ENCODE results near the gene NANS. TPM values are rescaled to one million over a fixed set of nuclear protein-coding genes. Genes with fewer than 3 reads are reported as not detected.

The NANS gene
- total RNA-seq, 5 donors from 2014 or later (not counting 1 experiment from before 2014, with no cell fraction given) = 21.7 to 57.5 (median 27.6) TPM

- peaks cover 3 to 70% of the 10 kb centered on the region in 2 donors for H3K36me3 ChIP-seq (ENCODE audit: control insufficient read depth in 2 of 2, extremely low read depth in 1 of 2, insufficient read depth in 1 of 2, low read length in 1 of 2)
Measured at GRCh38 chr9:98083566-98084183, 27.1 kb downstream of the NANS start.

GRCh38 chr9:98084396-98084795 lies 27.9 kb downstream of the NANS start:
- Mint-ChIP-seq H3K27me3 (no peaks in the 10 kb centered on the region), H3K4me1 (peaks cover 46 to 59% (median 53%) of the 10 kb centered on the region in 3 donors), H3K27ac (peak overlapping the region; percentile 57 to 71), H3K36me3 (peaks cover 60% of the 10 kb centered on the region), H3K4me3 (no peak overlapping the region), H3K9me3 (no peaks in the 10 kb centered on the region)
- DNase-seq = no peak
- no peak for ATAC-seq (replicated peaks in 1 of 4)
- H3K4me3 ChIP-seq (ENCODE audit: control insufficient read depth in 1 of 2, extremely low read depth in 1 of 2, low read length in 1 of 2) = no peak overlapping the region
- no peaks in the 10 kb centered on the region for H3K27me3 ChIP-seq (replicated peaks in 1 of 2; ENCODE audit: control insufficient read depth in 2 of 2, extremely low read depth in 1 of 2, insufficient read depth in 2 of 2, low read length in 1 of 2)
- ChIA-PET CTCF (interaction anchor here in 1 of 2 donors (0.7 kb wide), 1 partner anchor 39 kb away, joined by 6 read pairs; no protein-coding TSS in a partner anchor), POLR2A (interaction anchor here (0.5 to 1.3 kb wide), 3 partner anchors 16 to 37 kb away, joined by 3 to 5 read pairs (median 3); no protein-coding TSS in a partner anchor)
- 100% methylated on average over 2 of the region's 3 CpGs for WGBS (ENCODE audit: insufficient coverage)
- H3K27ac ChIP-seq (ENCODE audit: low read length) = no peak overlapping the region
- H3K4me1 ChIP-seq (ENCODE audit: control insufficient read depth in 1 of 2, extremely low read depth in 1 of 2, insufficient read depth in 2 of 2, low read length in 2 of 2) = peaks cover 0 to 13% of the 10 kb centered on the region in 2 experiments
- peaks cover 3 to 72% of the 10 kb centered on the region in 2 donors for H3K36me3 ChIP-seq (ENCODE audit: control insufficient read depth in 2 of 2, extremely low read depth in 1 of 2, insufficient read depth in 1 of 2, low read length in 1 of 2)
- H3K9me3 ChIP-seq = no peaks in the 10 kb centered on the region

More at GRCh38 chr9:98083566-98084183, 27.1 kb downstream of the NANS start:
- no peak overlapping the region for H3K27ac ChIP-seq (ENCODE audit: low read length)
- H3K9me3 ChIP-seq = no peaks in the 10 kb centered on the region
- Mint-ChIP-seq H3K27ac (peak overlapping the region; percentile 88 to 91), H3K36me3 (peaks cover 63% of the 10 kb centered on the region), H3K27me3 (no peaks in the 10 kb centered on the region), H3K4me3 (no peak overlapping the region), H3K9me3 (no peaks in the 10 kb centered on the region), H3K4me1 (peaks cover 42 to 57% (median 53%) of the 10 kb centered on the region in 3 donors)
- ATAC-seq (replicated peaks in 1 of 4) (no peak), DNase-seq (no peak)
- no peaks in the 10 kb centered on the region for H3K27me3 ChIP-seq (replicated peaks in 1 of 2; ENCODE audit: control insufficient read depth in 2 of 2, extremely low read depth in 1 of 2, insufficient read depth in 2 of 2, low read length in 1 of 2)
- H3K4me3 ChIP-seq (ENCODE audit: control insufficient read depth in 1 of 2, extremely low read depth in 1 of 2, low read length in 1 of 2) = no peak overlapping the region
- 91% methylated on average over 3 of the region's 7 CpGs for WGBS (ENCODE audit: insufficient coverage)
- ChIA-PET CTCF (no interaction called here), POLR2A (interaction anchor here in 1 of 2 donors (1.3 kb wide), 1 partner anchor 18 kb away, joined by 5 read pairs; no protein-coding TSS in a partner anchor)
- peaks cover 0 to 13% of the 10 kb centered on the region in 2 experiments for H3K4me1 ChIP-seq (ENCODE audit: control insufficient read depth in 1 of 2, extremely low read depth in 1 of 2, insufficient read depth in 2 of 2, low read length in 2 of 2)

DNA sequence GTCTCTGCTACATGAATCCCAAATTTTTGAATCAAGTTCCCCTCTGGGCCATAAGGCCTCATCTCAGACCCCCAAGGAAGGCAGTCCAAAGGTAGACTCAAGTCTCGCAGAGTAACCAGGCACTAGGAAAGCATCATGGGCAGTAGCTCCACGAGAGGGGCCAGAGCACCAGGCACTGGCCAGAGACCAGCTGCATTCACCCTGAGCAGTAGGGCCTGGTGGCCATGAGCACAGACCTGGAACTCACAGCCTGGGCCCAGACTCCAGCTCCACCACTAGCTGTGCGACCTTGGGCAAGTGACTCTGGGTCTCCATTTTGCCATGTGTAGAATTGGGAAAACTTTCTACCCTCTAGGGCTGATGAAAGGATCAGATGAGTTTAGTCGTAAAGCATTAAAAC lies 28.5 kb downstream of the NANS start:
- Mint-ChIP-seq H3K27me3 (no peaks in the 10 kb centered on the region), H3K27ac (peak overlapping the region; percentile 81 to 82), H3K36me3 (peaks cover 63% of the 10 kb centered on the region), H3K4me3 (no peak overlapping the region), H3K9me3 (no peaks in the 10 kb centered on the region), H3K4me1 (peaks cover 52 to 63% (median 56%) of the 10 kb centered on the region in 3 donors)
- ChIA-PET POLR2A (interaction anchor here in 1 of 2 donors (1.3 kb wide), 1 partner anchor 16 kb away, joined by 5 read pairs; no protein-coding TSS in a partner anchor), CTCF (interaction anchor here in 1 of 2 donors (0.7 kb wide), 1 partner anchor 39 kb away, joined by 6 read pairs; no protein-coding TSS in a partner anchor)
- Histone ChIP-seq H3K36me3 (ENCODE audit: control insufficient read depth in 2 of 2, extremely low read depth in 1 of 2, insufficient read depth in 1 of 2, low read length in 1 of 2) (peaks cover 3 to 75% of the 10 kb centered on the region in 2 donors), H3K27me3 (replicated peaks in 1 of 2; ENCODE audit: control insufficient read depth in 2 of 2, extremely low read depth in 1 of 2, insufficient read depth in 2 of 2, low read length in 1 of 2) (no peaks in the 10 kb centered on the region), H3K9me3 (no peaks in the 10 kb centered on the region), H3K27ac (ENCODE audit: low read length) (no peak overlapping the region), H3K4me1 (ENCODE audit: control insufficient read depth in 1 of 2, extremely low read depth in 1 of 2, insufficient read depth in 2 of 2, low read length in 2 of 2) (peaks cover 0 to 15% of the 10 kb centered on the region in 2 experiments), H3K4me3 (ENCODE audit: control insufficient read depth in 1 of 2, extremely low read depth in 1 of 2, low read length in 1 of 2) (no peak overlapping the region)
- 95% methylated on average over 2 of the region's 4 CpGs for WGBS (ENCODE audit: insufficient coverage)
- DNase-seq (no peak), ATAC-seq (replicated peaks in 1 of 4) (no peak)

GRCh38 chr9:98085944-98086343 lies 29.4 kb downstream of the NANS start:
- no peaks in the 10 kb centered on the region for H3K9me3 ChIP-seq
- peak overlapping the region; percentile 81 to 82 for H3K27ac Mint-ChIP-seq
- no peak overlapping the region for H3K4me3 Mint-ChIP-seq
- H3K9me3 Mint-ChIP-seq = no peaks in the 10 kb centered on the region
- H3K36me3 ChIP-seq (ENCODE audit: control insufficient read depth in 2 of 2, extremely low read depth in 1 of 2, insufficient read depth in 1 of 2, low read length in 1 of 2) = peaks cover 0 to 70% of the 10 kb centered on the region in 2 donors
- H3K27ac ChIP-seq (ENCODE audit: low read length) = no peak overlapping the region
- CTCF ChIA-PET = interaction anchor here in 1 of 2 donors (1.0 kb wide), 1 partner anchor 15 kb away, joined by 3 read pairs; no protein-coding TSS in a partner anchor
- POLR2A ChIA-PET = interaction anchor here (0.6 to 0.9 kb wide), 2 partner anchors 9 to 11 kb away, joined by 3 read pairs; no protein-coding TSS in a partner anchor
- H3K27me3 ChIP-seq (replicated peaks in 1 of 2; ENCODE audit: control insufficient read depth in 2 of 2, extremely low read depth in 1 of 2, insufficient read depth in 2 of 2, low read length in 1 of 2) = no peaks in the 10 kb centered on the region
- peaks cover 57 to 65% (median 61%) of the 10 kb centered on the region in 3 donors for H3K4me1 Mint-ChIP-seq
- 92% methylated on average over 3 of the region's 7 CpGs for WGBS (ENCODE audit: insufficient coverage)
- no peak overlapping the region for H3K4me3 ChIP-seq (ENCODE audit: control insufficient read depth in 1 of 2, extremely low read depth in 1 of 2, low read length in 1 of 2)
- no peak for ATAC-seq (replicated peaks in 1 of 4)
- DNase-seq = no peak
- H3K27me3 Mint-ChIP-seq = no peaks in the 10 kb centered on the region
- peaks cover 0 to 15% of the 10 kb centered on the region in 2 experiments for H3K4me1 ChIP-seq (ENCODE audit: control insufficient read depth in 1 of 2, extremely low read depth in 1 of 2, insufficient read depth in 2 of 2, low read length in 2 of 2)
- peaks cover 62% of the 10 kb centered on the region for H3K36me3 Mint-ChIP-seq

DNA sequence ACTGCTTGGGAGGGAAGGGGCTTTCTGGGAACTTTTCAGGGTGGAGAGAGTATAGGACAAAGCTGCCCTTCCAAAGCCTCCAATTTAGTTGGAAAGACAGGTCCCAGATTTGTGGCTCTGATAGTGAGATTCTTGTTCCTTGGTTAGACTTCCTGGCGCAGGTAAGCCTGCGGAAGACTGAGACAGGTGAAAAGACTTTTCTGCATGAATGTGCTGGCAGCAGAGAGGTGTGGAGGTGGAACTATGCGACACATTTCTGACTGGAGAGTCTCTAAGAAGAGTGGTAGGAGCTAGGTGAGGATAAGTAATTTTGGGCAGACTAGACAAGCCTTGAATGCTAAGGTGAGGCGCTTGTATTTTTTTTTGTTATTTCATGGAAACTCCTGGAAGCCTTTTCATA lies 29.9 kb downstream of the NANS start:
- Histone ChIP-seq H3K9me3 (no peaks in the 10 kb centered on the region), H3K36me3 (ENCODE audit: control insufficient read depth in 2 of 2, extremely low read depth in 1 of 2, insufficient read depth in 1 of 2, low read length in 1 of 2) (peaks cover 0 to 65% of the 10 kb centered on the region in 2 donors), H3K4me1 (ENCODE audit: control insufficient read depth in 1 of 2, extremely low read depth in 1 of 2, insufficient read depth in 2 of 2, low read length in 2 of 2) (peaks cover 0 to 12% of the 10 kb centered on the region in 2 experiments), H3K27me3 (replicated peaks in 1 of 2; ENCODE audit: control insufficient read depth in 2 of 2, extremely low read depth in 1 of 2, insufficient read depth in 2 of 2, low read length in 1 of 2) (no peaks in the 10 kb centered on the region), H3K27ac (ENCODE audit: low read length) (no peak overlapping the region), H3K4me3 (ENCODE audit: control insufficient read depth in 1 of 2, extremely low read depth in 1 of 2, low read length in 1 of 2) (no peak overlapping the region)
- no peak for ATAC-seq (replicated peaks in 1 of 4)
- Mint-ChIP-seq H3K27me3 (no peaks in the 10 kb centered on the region), H3K27ac (peak overlapping the region; percentile 81 to 82), H3K36me3 (peaks cover 60% of the 10 kb centered on the region), H3K4me1 (peaks cover 55 to 60% (median 58%) of the 10 kb centered on the region in 3 donors), H3K4me3 (peak overlapping the region in 2 of 3 donors; percentile 61 to 63), H3K9me3 (no peaks in the 10 kb centered on the region)
- DNase-seq = no peak
- POLR2A ChIA-PET = interaction anchor here (0.6 to 0.9 kb wide), 2 partner anchors 9 to 12 kb away, joined by 3 read pairs; no protein-coding TSS in a partner anchor
- WGBS (ENCODE audit: insufficient coverage) = 93% methylated on average over 4 of the region's 4 CpGs
- CTCF ChIA-PET = interaction anchor here in 1 of 2 donors (1.0 kb wide), 1 partner anchor 15 kb away, joined by 3 read pairs; no protein-coding TSS in a partner anchor
